Glomerular visceral epithelial cell (primary cell): ENCODE measurements around the gene VPS13D.

Experiments used
- DNase-seq: peaks from one replicate; pipeline ENCODE4 v3.0.0-alpha.2; 2016; ENCODE audit errors: extremely low spot score

The VPS13D gene

GRCh38 chr1:12553963-12554362 lies 324.1 kb downstream of the VPS13D start:
- no peak for DNase-seq

DNA sequence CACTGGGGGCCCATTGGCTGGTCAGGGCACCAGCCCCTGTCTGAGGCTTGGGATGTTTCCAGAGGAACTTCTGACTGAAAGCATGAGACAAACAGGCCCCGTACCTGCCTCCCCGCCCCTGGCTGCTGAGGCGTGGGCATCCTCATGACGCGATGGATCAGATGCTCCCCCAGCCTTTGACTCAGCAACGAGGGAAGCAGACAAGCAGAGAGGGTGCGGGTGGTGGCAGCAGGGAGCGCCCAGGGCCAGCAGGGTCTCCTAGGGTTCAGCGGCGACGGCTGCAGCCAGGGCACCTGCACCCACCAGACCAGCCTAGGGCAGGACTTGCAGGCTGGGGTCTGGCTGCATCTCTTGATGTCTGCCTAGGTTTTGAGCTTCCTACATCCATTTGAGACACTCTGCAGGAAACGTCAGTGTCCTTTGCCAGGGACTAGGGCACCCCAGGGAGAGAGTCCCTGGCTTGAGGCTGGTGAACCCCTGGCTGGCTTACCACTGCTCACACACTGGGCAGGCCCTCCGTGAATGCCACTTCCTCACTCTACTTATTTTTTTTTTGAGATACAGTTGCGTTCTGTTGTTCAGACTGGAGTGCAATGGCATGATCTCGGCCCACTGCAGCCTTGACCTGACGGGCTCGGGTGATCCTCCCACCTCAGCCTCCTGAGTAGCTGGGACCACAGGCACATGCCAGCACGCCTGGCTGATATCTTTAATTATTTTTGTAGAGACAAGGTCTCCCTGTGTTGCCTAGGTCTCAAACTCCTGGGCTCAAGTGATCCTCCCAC lies 324.9 kb downstream of the VPS13D start:
- DNase-seq, result no peak

GRCh38 chr1:12555411-12556367 lies 325.9 kb downstream of the VPS13D start:
- no peak for DNase-seq

DNA sequence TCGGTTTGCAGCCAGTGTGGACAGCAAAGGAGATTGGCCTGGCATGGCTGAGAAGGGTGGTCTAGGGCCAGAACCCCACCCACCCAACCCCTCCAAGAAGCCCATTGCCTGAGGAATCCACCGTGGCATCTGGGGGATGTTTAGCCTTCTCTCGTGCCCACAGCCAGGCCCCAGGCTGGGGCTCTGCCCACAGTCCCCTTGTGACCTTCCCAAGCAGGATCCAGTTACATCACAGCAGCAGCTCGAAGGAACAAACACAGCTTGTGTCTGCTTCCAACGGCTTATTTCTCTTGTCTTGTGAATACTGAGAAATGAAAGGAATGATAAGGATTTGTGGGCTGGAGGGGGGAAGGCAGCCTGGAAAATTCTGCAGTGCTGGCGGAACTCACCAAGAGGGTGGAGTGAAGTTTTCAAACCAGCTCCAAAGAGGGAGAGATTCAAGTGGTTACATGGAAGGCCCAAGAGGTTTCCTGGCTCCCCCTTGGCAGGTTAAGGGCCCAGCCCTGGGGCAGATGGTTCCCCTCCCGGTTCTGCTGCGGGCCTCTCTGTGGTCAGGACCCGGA lies 326.6 kb downstream of the VPS13D start:
- DNase-seq, result peak; percentile 36

GRCh38 chr1:12556957-12557935 lies 327.4 kb downstream of the VPS13D start:
- no peak for DNase-seq

DNA sequence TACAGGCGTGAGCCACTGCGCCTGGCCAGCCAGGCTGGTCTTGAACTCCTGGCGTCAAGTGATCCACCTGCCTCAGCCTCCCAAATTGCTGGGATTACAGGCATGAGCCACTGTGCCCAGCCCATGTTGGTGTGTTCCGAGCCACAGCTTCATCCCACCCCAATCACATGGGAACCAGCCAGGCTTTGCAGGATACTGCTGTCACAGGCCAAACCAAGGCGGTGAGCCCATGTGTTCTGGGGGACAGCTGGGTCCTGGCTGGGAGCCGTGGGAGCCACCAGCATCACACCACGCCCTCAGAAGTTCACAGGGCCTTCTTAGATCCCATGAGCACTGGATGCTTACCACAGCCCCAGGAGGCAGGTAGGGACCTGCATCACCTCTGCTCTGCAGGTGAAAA lies 331.3 kb downstream of the VPS13D start:
- no peak for DNase-seq
